Measurements from ENCODE around the gene FAM20C. TPM values are rescaled to one million over a fixed set of nuclear protein-coding genes. Genes with fewer than 3 reads are reported as not detected.

The FAM20C gene
- total and polyA plus RNA-seq, 2 of the 8 experiments (the other 6 are each of a cell fraction or from before 2014, with no cell fraction given) = 9.5 to 34.8 TPM

DNA sequence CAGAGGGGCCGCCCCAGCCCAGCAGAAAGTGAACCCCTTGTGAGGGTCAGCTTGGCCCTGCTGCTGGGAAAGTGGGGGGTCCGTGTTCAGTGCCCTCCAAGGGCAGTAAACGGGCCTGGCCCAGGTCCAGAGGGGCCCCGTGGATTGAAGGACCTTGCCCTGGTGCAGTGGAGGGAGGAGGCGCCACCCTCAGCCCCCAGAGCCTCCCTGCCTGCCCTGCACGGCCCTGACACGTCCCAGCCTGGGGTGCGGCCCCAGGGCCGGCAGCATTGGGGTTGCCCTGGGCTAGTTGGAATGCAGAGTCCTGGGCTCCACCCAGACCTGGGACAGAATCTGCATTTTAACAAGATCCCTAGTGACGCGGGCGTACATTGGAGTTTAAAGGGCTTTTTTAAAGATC, 54.8 kb downstream of the FAM20C start:
- Histone ChIP-seq H3K27me3 (replicated peaks in 1 of 4; ENCODE audit: control insufficient read depth in 3 of 4, extremely low read depth in 1 of 4, insufficient read depth in 3 of 4, low read length in 3 of 4) (no peaks in the 10 kb centered on the region), H3K4me3 (ENCODE audit: extremely low read depth in 1 of 4, insufficient read depth in 2 of 4, low read depth in 3 of 4, low read length in 4 of 4) (no peak overlapping the region), H3K79me1 (ENCODE audit: low read depth, low read length) (no peaks in the 10 kb centered on the region), H2BK12ac (ENCODE audit: low read depth, low read length) (no peak overlapping the region), H4K91ac (replicated peaks; ENCODE audit: insufficient read length, low read length) (no peak overlapping the region), H4K8ac (ENCODE audit: extremely low read depth, insufficient read depth, low read length) (no peak overlapping the region), H3K27ac (ENCODE audit: low read depth, low read length) (no peak overlapping the region), H2BK120ac (replicated peaks; ENCODE audit: low read depth, low read length) (no peak overlapping the region), H3K23ac (ENCODE audit: insufficient read length) (no peak overlapping the region), H3K4me1 (replicated peaks in 1 of 4; ENCODE audit: control insufficient read depth in 3 of 4, insufficient read depth in 4 of 4, low read length in 3 of 4) (no peaks in the 10 kb centered on the region), H3K4ac (replicated peaks; ENCODE audit: insufficient read length, low read depth, low read length) (no peak overlapping the region), H3K9ac (replicated peaks in 1 of 4; ENCODE audit: extremely low read depth in 1 of 4, low read depth in 3 of 4, low read length in 3 of 4) (no peak overlapping the region), H3K56ac (replicated peaks; ENCODE audit: insufficient read length, low read depth, low read length) (no peak overlapping the region), H2BK20ac (ENCODE audit: low read length) (no peak overlapping the region), H3K4me2 (ENCODE audit: insufficient read depth in 1 of 2, low read depth in 2 of 2, low read length in 2 of 2) (no peak overlapping the region), H3K9me3 (ENCODE audit: insufficient read depth in 2 of 2, low read depth in 1 of 2, low read length in 1 of 2) (no peaks in the 10 kb centered on the region; a peak in 1 of 4 replicates), H3K36me3 (ENCODE audit: control insufficient read depth in 2 of 4, insufficient read depth in 4 of 4, low read length in 3 of 4) (peaks cover 0 to 12% (median 4%) of the 10 kb centered on the region in 4 experiments; a peak in 4 of 8 replicates), H2BK5ac (ENCODE audit: low read depth, low read length) (no peak overlapping the region), H3K23me2 (ENCODE audit: low read depth, low read length) (no peaks in the 10 kb centered on the region), H3K14ac (ENCODE audit: insufficient read length) (no peak overlapping the region), H4K5ac (ENCODE audit: insufficient read length, low read depth, low read length) (no peak overlapping the region), H4K20me1 (replicated peaks in 1 of 2; ENCODE audit: control insufficient read depth in 1 of 2, insufficient read depth in 2 of 2, low read length in 2 of 2) (peaks cover 2 to 3% of the 10 kb centered on the region in 2 experiments), H2BK15ac (ENCODE audit: low read length) (no peak overlapping the region), H3K18ac (ENCODE audit: extremely low read depth, low read length) (no peak overlapping the region), H2AFZ (ENCODE audit: low read length) (no peak overlapping the region), H2AK5ac (ENCODE audit: low read depth, low read length) (no peak overlapping the region), H3K79me2 (ENCODE audit: control insufficient read depth in 1 of 2, insufficient read depth in 2 of 2, low read length in 2 of 2) (no peaks in the 10 kb centered on the region)
- FAIRE-seq (no peak), DNase-seq (ENCODE audit: low read depth in 1 of 2, low spot score in 2 of 2) (no peak)
- 93% methylated on average over 12 of the region's 12 CpGs; no CpG with 5 or more reads in 1 of the 2 experiments for WGBS, 2 experiments (ENCODE audit: extremely low coverage in 1 of 2, insufficient coverage in 1 of 2, insufficient read length in 1 of 2, insufficient replicate concordance in 2 of 2, low coverage in 1 of 2, low lambda C conversion rate in 2 of 2, missing lambda C conversion rate in 1 of 2)
- ChIA-PET CTCF (ENCODE audit: partially characterized antibody) (no interaction called here), POLR2A (ENCODE audit: partially characterized antibody) (no interaction called here)
- TF ChIP-seq NANOG (IDR thresholded peaks at IDR 0.05; ENCODE audit: insufficient read depth, low read depth, low read length, poor library complexity, severe bottlenecking) = no peak
- no peak for TF ChIP-seq TBP (IDR thresholded peaks at IDR 0.05; ENCODE audit: low read depth, low read length)
- no peak for TF ChIP-seq KDM4A (IDR thresholded peaks at IDR 0.05; ENCODE audit: low read depth, low read length, severe bottlenecking)
- TF ChIP-seq GABPA (IDR thresholded peaks at IDR 0.05; ENCODE audit: borderline replicate concordance, insufficient read depth, low read length) = no peak
